ENCODE measurements around the gene DNAJB8. TPM values are rescaled to one million over a fixed set of nuclear protein-coding genes. Genes with fewer than 3 reads are reported as not detected.

The DNAJB8 gene
- total and polyA plus RNA-seq, 4 donors = not detected

DNA sequence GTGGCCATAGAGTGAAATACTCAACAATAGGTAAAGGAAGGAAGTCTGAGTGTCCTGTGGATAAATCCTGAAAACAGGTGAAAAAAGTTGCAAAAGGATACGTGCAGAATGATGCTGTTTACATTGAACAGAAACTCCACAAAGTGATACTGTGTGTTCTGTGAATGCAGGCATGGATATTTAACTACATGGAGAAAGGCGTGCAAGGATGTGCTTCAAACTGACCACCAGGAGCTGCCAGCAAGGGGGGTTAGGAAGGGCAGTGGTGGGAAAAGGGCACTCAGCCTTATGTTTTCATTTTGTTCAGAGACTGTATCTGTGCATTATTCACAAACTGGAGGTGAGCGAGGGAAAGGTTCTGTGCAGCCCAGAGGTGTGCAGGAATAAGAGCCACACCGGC is 47.4 kb downstream of the DNAJB8 start:
- WGBS (ENCODE audit: insufficient coverage) = 91% methylated on average over 3 of the region's 4 CpGs
- Histone ChIP-seq H3K9me3 (ENCODE audit: control insufficient read depth, insufficient read depth, low read length) (no peaks in the 10 kb centered on the region), H3K27ac (ENCODE audit: low read depth, low read length) (no peak overlapping the region), H3K36me3 (ENCODE audit: control insufficient read depth, insufficient read depth, low read length) (peaks cover 9% of the 10 kb centered on the region), H3K4me3 (ENCODE audit: low read depth, low read length) (no peak overlapping the region), H3K27me3 (ENCODE audit: control insufficient read depth, insufficient read depth, low read length) (no peaks in the 10 kb centered on the region), H3K4me1 (ENCODE audit: control insufficient read depth, insufficient read depth, low read length) (no peaks in the 10 kb centered on the region)
- no peak for DNase-seq (ENCODE audit: low read depth in 4 of 6, low spot score in 6 of 6)

- Histone ChIP-seq H3K4me1 (ENCODE audit: control insufficient read depth, insufficient read depth, low read length) (no peaks in the 10 kb centered on the region), H3K9me3 (ENCODE audit: control insufficient read depth, insufficient read depth, low read length) (no peaks in the 10 kb centered on the region), H3K27ac (ENCODE audit: low read depth, low read length) (no peak overlapping the region), H3K36me3 (ENCODE audit: control insufficient read depth, insufficient read depth, low read length) (peaks cover 13% of the 10 kb centered on the region), H3K27me3 (ENCODE audit: control insufficient read depth, insufficient read depth, low read length) (no peaks in the 10 kb centered on the region), H3K4me3 (ENCODE audit: low read depth, low read length) (no peak overlapping the region)
- DNase-seq (ENCODE audit: low read depth in 4 of 6, low spot score in 6 of 6) = no peak
- WGBS (ENCODE audit: insufficient coverage) = 57% methylated on average over 1 of the region's 2 CpGs
Measured at GRCh38 chr3:128418900-128419299, 47.8 kb downstream of the DNAJB8 start.

GRCh38 chr3:128416578-128417211 is 50.0 kb downstream of the DNAJB8 start:
- WGBS (ENCODE audit: insufficient coverage) = 75% methylated on average over 12 of the region's 12 CpGs
- H3K4me3 ChIP-seq (ENCODE audit: low read depth, low read length) = no peak overlapping the region
- H3K4me1 ChIP-seq (ENCODE audit: control insufficient read depth, insufficient read depth, low read length) = no peaks in the 10 kb centered on the region
- no peak for DNase-seq (ENCODE audit: low read depth in 4 of 6, low spot score in 6 of 6)
- H3K27ac ChIP-seq (ENCODE audit: low read depth, low read length) = no peak overlapping the region
- no peaks in the 10 kb centered on the region for H3K9me3 ChIP-seq (ENCODE audit: control insufficient read depth, insufficient read depth, low read length)
- peaks cover 27% of the 10 kb centered on the region for H3K36me3 ChIP-seq (ENCODE audit: control insufficient read depth, insufficient read depth, low read length)
- H3K27me3 ChIP-seq (ENCODE audit: control insufficient read depth, insufficient read depth, low read length) = no peaks in the 10 kb centered on the region

GRCh38 chr3:128415773-128416577 is 50.7 kb downstream of the DNAJB8 start:
- Histone ChIP-seq H3K27ac (ENCODE audit: low read depth, low read length) (no peak overlapping the region), H3K27me3 (ENCODE audit: control insufficient read depth, insufficient read depth, low read length) (no peaks in the 10 kb centered on the region), H3K9me3 (ENCODE audit: control insufficient read depth, insufficient read depth, low read length) (no peaks in the 10 kb centered on the region), H3K36me3 (ENCODE audit: control insufficient read depth, insufficient read depth, low read length) (peaks cover 29% of the 10 kb centered on the region), H3K4me3 (ENCODE audit: low read depth, low read length) (no peak overlapping the region), H3K4me1 (ENCODE audit: control insufficient read depth, insufficient read depth, low read length) (no peaks in the 10 kb centered on the region)
- WGBS (ENCODE audit: insufficient coverage) = 70% methylated on average over 17 of the region's 19 CpGs
- DNase-seq (ENCODE audit: low read depth in 4 of 6, low spot score in 6 of 6) = no peak

DNA sequence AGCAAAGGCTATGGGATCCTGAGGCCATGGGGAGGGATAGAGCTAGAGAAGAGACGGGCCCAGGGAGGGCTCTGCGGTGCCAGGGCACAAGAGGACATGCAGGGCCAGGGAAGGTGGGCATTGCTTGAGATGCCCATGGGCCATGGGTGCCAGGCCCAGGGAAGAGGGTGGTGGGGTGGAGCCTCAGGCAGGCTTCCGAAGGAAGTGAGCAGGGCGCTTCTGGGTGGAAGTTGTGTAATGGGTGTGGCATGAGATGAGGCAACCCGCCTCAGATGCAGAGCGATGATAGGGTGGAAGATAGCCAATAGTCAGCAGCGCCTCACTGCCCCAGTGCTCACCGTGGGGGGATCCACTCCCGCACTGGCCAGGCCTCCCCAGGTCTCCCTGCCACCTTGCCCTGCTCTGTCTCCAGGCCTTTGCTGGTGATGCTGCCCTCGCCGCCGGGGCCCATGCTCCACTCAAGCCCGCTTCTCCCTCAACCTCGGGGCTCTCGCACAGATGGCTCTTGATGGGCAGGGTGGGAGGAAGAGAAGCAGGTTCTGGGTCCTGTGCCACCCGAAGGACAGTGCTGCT is 51.4 kb downstream of the DNAJB8 start:
- WGBS (ENCODE audit: insufficient coverage) = 96% methylated on average over 12 of the region's 16 CpGs
- DNase-seq (ENCODE audit: low read depth in 4 of 6, low spot score in 6 of 6) = no peak
- Histone ChIP-seq H3K9me3 (ENCODE audit: control insufficient read depth, insufficient read depth, low read length) (no peaks in the 10 kb centered on the region), H3K27ac (ENCODE audit: low read depth, low read length) (no peak overlapping the region), H3K27me3 (ENCODE audit: control insufficient read depth, insufficient read depth, low read length) (no peaks in the 10 kb centered on the region), H3K4me1 (ENCODE audit: control insufficient read depth, insufficient read depth, low read length) (no peaks in the 10 kb centered on the region), H3K36me3 (ENCODE audit: control insufficient read depth, insufficient read depth, low read length) (peaks cover 34% of the 10 kb centered on the region), H3K4me3 (ENCODE audit: low read depth, low read length) (no peak overlapping the region)

GRCh38 chr3:128413413-128414205 is 53.1 kb downstream of the DNAJB8 start:
- H3K4me3 ChIP-seq (ENCODE audit: low read depth, low read length) = no peak overlapping the region
- peaks cover 10% of the 10 kb centered on the region for H3K4me1 ChIP-seq (ENCODE audit: control insufficient read depth, insufficient read depth, low read length)
- H3K27ac ChIP-seq (ENCODE audit: low read depth, low read length) = no peak overlapping the region
- 88% methylated on average over 20 of the region's 24 CpGs for WGBS (ENCODE audit: insufficient coverage)
- no peaks in the 10 kb centered on the region for H3K9me3 ChIP-seq (ENCODE audit: control insufficient read depth, insufficient read depth, low read length)
- DNase-seq (ENCODE audit: low read depth in 4 of 6, low spot score in 6 of 6) = no peak
- peaks cover 47% of the 10 kb centered on the region for H3K36me3 ChIP-seq (ENCODE audit: control insufficient read depth, insufficient read depth, low read length)
- H3K27me3 ChIP-seq (ENCODE audit: control insufficient read depth, insufficient read depth, low read length) = no peaks in the 10 kb centered on the region

GRCh38 chr3:128413003-128413370 is 53.7 kb downstream of the DNAJB8 start:
- peaks cover 16% of the 10 kb centered on the region for H3K4me1 ChIP-seq (ENCODE audit: control insufficient read depth, insufficient read depth, low read length)
- no peak for DNase-seq (ENCODE audit: low read depth in 4 of 6, low spot score in 6 of 6)
- peaks cover 53% of the 10 kb centered on the region for H3K36me3 ChIP-seq (ENCODE audit: control insufficient read depth, insufficient read depth, low read length)
- no peaks in the 10 kb centered on the region for H3K9me3 ChIP-seq (ENCODE audit: control insufficient read depth, insufficient read depth, low read length)
- 66% methylated on average over 8 of the region's 8 CpGs for WGBS (ENCODE audit: insufficient coverage)
- H3K4me3 ChIP-seq (ENCODE audit: low read depth, low read length) = no peak overlapping the region
- no peaks in the 10 kb centered on the region for H3K27me3 ChIP-seq (ENCODE audit: control insufficient read depth, insufficient read depth, low read length)
- H3K27ac ChIP-seq (ENCODE audit: low read depth, low read length) = no peak overlapping the region

Other genes starting within 250 kb of the DNAJB8 start
- 1 to 10 TPM in 1 of 2 donors, under 1 TPM in 1; 0.99 to 4.6 TPM for gene GATA2, start 26.3 kb upstream of the DNAJB8 start, total RNA-seq
- 1 to 10 TPM; 4.1 to 5.2 TPM for gene GATA2, start 26.3 kb upstream of the DNAJB8 start, polyA plus RNA-seq (ENCODE audit: insufficient read length in 2 of 2)
- 100 to 1,000 TPM; 250 to 260 TPM for gene RPN1, start 183.9 kb upstream of the DNAJB8 start, total RNA-seq
- gene RPN1, start 183.9 kb upstream of the DNAJB8 start, polyA plus RNA-seq (ENCODE audit: insufficient read length in 2 of 2) = 100 to 1,000 TPM; 142 to 147 TPM